IMR-90 (cell line): ENCODE measurements around the gene PTPRH. TPM values are rescaled to one million over a fixed set of nuclear protein-coding genes. Genes with fewer than 3 reads are reported as not detected.

ENCODE experiments used
- polyA plus RNA-seq, 3 experiments: library from polyadenylated mRNA; depleted of rRNA; stranded (reverse); fragments of >200 nt; gene quantifications; 2 replicates each; pipeline ENCODE4 v1.2.3, GENCODE V29; 2012; ENCODE audit warnings: low replicate concordance in 1 of 3
- total RNA-seq: library from RNA; depleted of rRNA; stranded (reverse); fragments of >200 nt; gene quantifications from 2 replicates; pipeline ENCODE4 v1.2.3, GENCODE V29; 2012
- TF ChIP-seq, protein P1 (sequence below): conservative IDR thresholded peaks from 2 replicates; pipeline ENCODE4 v1.5.1; 2012; ENCODE audit warnings: mild to moderate bottlenecking, low read depth, low read length, improper control_type of control experiment

PTPRH gene
- total and polyA plus RNA-seq, 2 of the 4 experiments (the other 2 are of a cell fraction), result 1.3 to 3.4 TPM

GRCh38 chr19:55256562-55257460, 47.5 kb upstream of the PTPRH start (continued):
- TF ChIP-seq, protein P1, sequence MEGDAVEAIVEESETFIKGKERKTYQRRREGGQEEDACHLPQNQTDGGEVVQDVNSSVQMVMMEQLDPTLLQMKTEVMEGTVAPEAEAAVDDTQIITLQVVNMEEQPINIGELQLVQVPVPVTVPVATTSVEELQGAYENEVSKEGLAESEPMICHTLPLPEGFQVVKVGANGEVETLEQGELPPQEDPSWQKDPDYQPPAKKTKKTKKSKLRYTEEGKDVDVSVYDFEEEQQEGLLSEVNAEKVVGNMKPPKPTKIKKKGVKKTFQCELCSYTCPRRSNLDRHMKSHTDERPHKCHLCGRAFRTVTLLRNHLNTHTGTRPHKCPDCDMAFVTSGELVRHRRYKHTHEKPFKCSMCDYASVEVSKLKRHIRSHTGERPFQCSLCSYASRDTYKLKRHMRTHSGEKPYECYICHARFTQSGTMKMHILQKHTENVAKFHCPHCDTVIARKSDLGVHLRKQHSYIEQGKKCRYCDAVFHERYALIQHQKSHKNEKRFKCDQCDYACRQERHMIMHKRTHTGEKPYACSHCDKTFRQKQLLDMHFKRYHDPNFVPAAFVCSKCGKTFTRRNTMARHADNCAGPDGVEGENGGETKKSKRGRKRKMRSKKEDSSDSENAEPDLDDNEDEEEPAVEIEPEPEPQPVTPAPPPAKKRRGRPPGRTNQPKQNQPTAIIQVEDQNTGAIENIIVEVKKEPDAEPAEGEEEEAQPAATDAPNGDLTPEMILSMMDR, result no peak
